Aorta (tissue), 5 donors: ENCODE measurements around the gene ARID4B. TPM values are rescaled to one million over a fixed set of nuclear protein-coding genes. Genes with fewer than 3 reads are reported as not detected.

Experiments used
- ATAC-seq: fragments of 200-7000 bp; cut with Tn5 transposase; one replicate; pipeline ENCODE4 v1.9.1; 2022; ENCODE audit warnings: moderate library complexity; ENCODE audit not compliant: low FRiP score
- DNase-seq, 2 donors: peaks; one replicate each; pipeline ENCODE4 v3.0.0-alpha.2; 2020
- H3K27ac ChIP-seq, 2 donors: one replicate each; pipeline ENCODE4 v1.5.1; 2013; ENCODE audit warnings: low read length in 2 of 2, mild to moderate bottlenecking in 2 of 2, moderate library complexity in 2 of 2, control low read depth in 1 of 2, inconsistent platforms in 1 of 2, low read depth in 1 of 2
- H3K27me3 ChIP-seq, 2 donors: one replicate each; pipeline ENCODE4 v1.6.1; 2013; ENCODE audit warnings: control low read depth in 1 of 2, low read length in 1 of 2, mild to moderate bottlenecking in 1 of 2, moderate library complexity in 1 of 2; ENCODE audit not compliant: insufficient read depth in 2 of 2, control insufficient read depth in 1 of 2
- H3K36me3 ChIP-seq, 2 donors: one replicate each; pipeline ENCODE4 v1.6.1; 2013; ENCODE audit warnings: control low read depth in 1 of 2, low read length in 1 of 2, mild to moderate bottlenecking in 1 of 2; ENCODE audit not compliant: insufficient read depth in 2 of 2, control insufficient read depth in 1 of 2
- H3K4me1 ChIP-seq, 2 donors: one replicate each; pipeline ENCODE4 v1.6.1; 2013; ENCODE audit warnings: low read length in 2 of 2, control low read depth in 1 of 2, mild to moderate bottlenecking in 1 of 2, moderate library complexity in 1 of 2; ENCODE audit not compliant: insufficient read depth in 2 of 2, control insufficient read depth in 1 of 2
- H3K4me3 ChIP-seq, 2 donors: one replicate each; pipeline ENCODE4 v1.5.1; 2013; ENCODE audit warnings: low read length in 2 of 2, control low read depth in 1 of 2, mild to moderate bottlenecking in 1 of 2
- H3K9me3 ChIP-seq: one replicate; pipeline ENCODE4 v1.6.1; 2013; ENCODE audit warnings: mild to moderate bottlenecking, low read length; ENCODE audit not compliant: control insufficient read depth
- WGBS, 2 donors: extraction: QIAGEN DNeasy Blood & Tissue Kit; methylation state at CpG; one replicate each; pipeline ENCODE4 v1.1.7; 2013; 5-methylcytosine and 5-hydroxymethylcytosine counted together
- intact Hi-C, 2 donors: fragments of 100-400 bp; cut with DNase I; formaldehyde crosslinking; loops; one replicate each; pipeline versions ENCODE4 v1.14.2 to v1.15.0; 2022
- polyA plus RNA-seq, 2 donors: library from polyadenylated mRNA; stranded (reverse); fragments of 200-250 nt; gene quantifications; one replicate each; pipeline ENCODE4 v1.2.3, GENCODE V29; 2013
- total RNA-seq, 2 donors: library from RNA; stranded (reverse); fragmentation: NEBNext Ultra II Directional; extraction: Animal tissue kit (Norgen Biotek cat#: 25700); gene quantifications; one replicate each; pipeline ENCODE4 v1.2.1, GENCODE V29; 2021
- donor health status: healthy with polysubstance abuse.
- donor health status: Bipolar disorder and iron deficiency.
- donor health status: DM: no; HTN: no; CAD: no.
- donor health status: DM: no; HTN: no; CAD: no.
- donor health status: DM: yes; HTN: yes; CAD: no.

Gene ARID4B
- total and polyA plus RNA-seq, 4 donors, result 9.8 to 56.6 (median 37.2) TPM

GRCh38 chr1:235239851-235240250 is 88.1 kb downstream of the ARID4B start:
- Histone ChIP-seq H3K9me3 (no peaks in the 10 kb centered on the region), H3K4me3 (no peak overlapping the region), H3K27ac (no peak overlapping the region), H3K4me1 (no peaks in the 10 kb centered on the region), H3K36me3 (peaks cover 0 to 4% of the 10 kb centered on the region in 2 donors), H3K27me3 (no peaks in the 10 kb centered on the region)
- DNase-seq, result no peak
- 12 to 16% methylated on average over 2 of the region's 2 CpGs for WGBS, 2 donors
- ATAC-seq, result no peak
- intact Hi-C loops, result no loop called here

- intact Hi-C loops, result no loop called here
- no peak for ATAC-seq
- Histone ChIP-seq H3K4me1 (no peaks in the 10 kb centered on the region), H3K9me3 (no peaks in the 10 kb centered on the region), H3K27ac (no peak overlapping the region), H3K4me3 (no peak overlapping the region), H3K36me3 (peaks cover 0 to 4% of the 10 kb centered on the region in 2 donors), H3K27me3 (no peaks in the 10 kb centered on the region)
- DNase-seq, result no peak
- 94 to 97% methylated on average over 4 of the region's 4 CpGs for WGBS, 2 donors
Measured at GRCh38 chr1:235238558-235238957, 89.4 kb downstream of the ARID4B start.

GRCh38 chr1:235236128-235236527 is 91.9 kb downstream of the ARID4B start:
- Histone ChIP-seq H3K36me3 (peaks cover 0 to 4% of the 10 kb centered on the region in 2 donors), H3K9me3 (no peaks in the 10 kb centered on the region), H3K4me1 (no peaks in the 10 kb centered on the region), H3K4me3 (no peak overlapping the region), H3K27ac (no peak overlapping the region), H3K27me3 (no peaks in the 10 kb centered on the region)
- DNase-seq, result no peak
- 83 to 86% methylated on average over 5 of the region's 5 CpGs for WGBS, 2 donors
- intact Hi-C loops, result no loop called here
- ATAC-seq, result no peak

- Histone ChIP-seq H3K27me3 (no peaks in the 10 kb centered on the region), H3K36me3 (peaks cover 3% of the 10 kb centered on the region in 2 donors), H3K9me3 (no peaks in the 10 kb centered on the region), H3K4me1 (no peaks in the 10 kb centered on the region), H3K4me3 (no peak overlapping the region), H3K27ac (no peak overlapping the region)
- 94 to 95% methylated on average over 2 of the region's 2 CpGs for WGBS, 2 donors
- ATAC-seq (no peak), DNase-seq (no peak)
- intact Hi-C loops, result no loop called here
Measured at GRCh38 chr1:235229868-235230267, 98.1 kb downstream of the ARID4B start.

- Histone ChIP-seq H3K27me3 (no peaks in the 10 kb centered on the region), H3K27ac (no peak overlapping the region), H3K4me1 (no peaks in the 10 kb centered on the region), H3K9me3 (no peaks in the 10 kb centered on the region), H3K36me3 (peaks cover 3% of the 10 kb centered on the region in 2 donors), H3K4me3 (no peak overlapping the region)
- DNase-seq (no peak), ATAC-seq (no peak)
- 88 to 91% methylated on average over 1 of the region's 1 CpG for WGBS, 2 donors
- intact Hi-C loops, result no loop called here
Measured at GRCh38 chr1:235227414-235227813, 100.6 kb downstream of the ARID4B start.

- Histone ChIP-seq H3K9me3 (no peaks in the 10 kb centered on the region), H3K4me1 (no peaks in the 10 kb centered on the region), H3K4me3 (no peak overlapping the region), H3K27me3 (no peaks in the 10 kb centered on the region), H3K36me3 (peaks cover 3% of the 10 kb centered on the region in 2 donors), H3K27ac (no peak overlapping the region)
- 94 to 95% methylated on average over 1 of the region's 1 CpG for WGBS, 2 donors
- ATAC-seq (no peak), DNase-seq (no peak)
- intact Hi-C loops, result no loop called here
Measured at GRCh38 chr1:235226933-235227332, 101.0 kb downstream of the ARID4B start.

GRCh38 chr1:235225299-235225698 is 102.7 kb downstream of the ARID4B start:
- DNase-seq, result no peak
- Histone ChIP-seq H3K27ac (no peak overlapping the region), H3K4me3 (no peak overlapping the region), H3K4me1 (no peaks in the 10 kb centered on the region), H3K9me3 (no peaks in the 10 kb centered on the region), H3K27me3 (no peaks in the 10 kb centered on the region), H3K36me3 (peaks cover 3% of the 10 kb centered on the region in 2 donors)
- intact Hi-C loops, result no loop called here
- no peak for ATAC-seq

- H3K9me3 ChIP-seq, result no peaks in the 10 kb centered on the region
- no peak overlapping the region for H3K4me3 ChIP-seq
- DNase-seq (no peak), ATAC-seq (no peak)
- no peaks in the 10 kb centered on the region for H3K4me1 ChIP-seq
- intact Hi-C loops, result no loop called here
- no peaks in the 10 kb centered on the region for H3K27me3 ChIP-seq
- H3K27ac ChIP-seq, result no peak overlapping the region
- WGBS, 2 donors, result 90 to 92% methylated on average over 3 of the region's 3 CpGs
- peaks cover 0 to 1% of the 10 kb centered on the region in 2 donors for H3K36me3 ChIP-seq
Measured at GRCh38 chr1:235221653-235222375, 106.2 kb downstream of the ARID4B start.

GRCh38 chr1:235215453-235215852 is 112.5 kb downstream of the ARID4B start:
- 87 to 97% methylated on average over 1 of the region's 1 CpG for WGBS, 2 donors
- H3K27ac ChIP-seq, result no peak overlapping the region

More at GRCh38 chr1:235215453-235215852, 112.5 kb downstream of the ARID4B start:
- ATAC-seq (no peak), DNase-seq (no peak)
- no peaks in the 10 kb centered on the region for H3K4me1 ChIP-seq
- H3K9me3 ChIP-seq, result no peaks in the 10 kb centered on the region
- H3K27me3 ChIP-seq, result no peaks in the 10 kb centered on the region
- intact Hi-C loops, result no loop called here
- H3K36me3 ChIP-seq, result peaks cover 0 to 3% of the 10 kb centered on the region in 2 donors
- no peak overlapping the region for H3K4me3 ChIP-seq
